Measurements from ENCODE around the gene AGO1.

Gene AGO1

DNA sequence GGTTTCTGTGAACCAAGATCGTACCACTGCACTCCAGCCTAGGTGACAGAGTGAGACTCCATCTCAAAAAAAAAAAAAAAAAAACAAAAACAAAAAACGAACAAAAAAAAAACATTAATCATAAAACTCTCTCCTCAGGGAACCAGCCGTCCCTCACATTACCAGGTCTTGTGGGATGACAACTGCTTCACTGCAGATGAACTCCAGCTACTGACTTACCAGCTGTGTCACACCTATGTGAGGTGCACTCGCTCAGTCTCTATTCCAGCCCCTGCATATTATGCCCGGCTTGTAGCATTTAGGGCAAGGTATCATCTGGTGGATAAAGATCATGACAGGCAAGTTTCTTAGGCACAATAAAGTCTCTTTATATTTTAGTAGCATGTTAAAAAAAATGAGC, 32.3 kb upstream of the AGO1 start:
- Histone ChIP-seq H3K27me3 (ENCODE audit: control insufficient read depth in 2 of 2, insufficient read depth in 2 of 2, low read length in 2 of 2) (no peaks in the 10 kb centered on the region), H3K27ac (ENCODE audit: low read depth in 2 of 2, low read length in 2 of 2) (no peak overlapping the region), H3K4me1 (ENCODE audit: control insufficient read depth in 2 of 2, insufficient read depth in 2 of 2, low read length in 2 of 2) (peaks cover 0 to 5% of the 10 kb centered on the region in 2 donors), H3K9ac (ENCODE audit: low read depth in 1 of 2, low read length in 2 of 2) (no peak overlapping the region), H3K36me3 (ENCODE audit: control insufficient read depth in 2 of 2, insufficient read depth in 2 of 2, low read length in 2 of 2) (peaks cover 17 to 18% of the 10 kb centered on the region in 2 donors), H3K9me3 (ENCODE audit: control insufficient read depth in 2 of 2, low read length in 2 of 2) (no peaks in the 10 kb centered on the region), H3K4me3 (ENCODE audit: low read length in 2 of 2) (no peak overlapping the region)

DNA sequence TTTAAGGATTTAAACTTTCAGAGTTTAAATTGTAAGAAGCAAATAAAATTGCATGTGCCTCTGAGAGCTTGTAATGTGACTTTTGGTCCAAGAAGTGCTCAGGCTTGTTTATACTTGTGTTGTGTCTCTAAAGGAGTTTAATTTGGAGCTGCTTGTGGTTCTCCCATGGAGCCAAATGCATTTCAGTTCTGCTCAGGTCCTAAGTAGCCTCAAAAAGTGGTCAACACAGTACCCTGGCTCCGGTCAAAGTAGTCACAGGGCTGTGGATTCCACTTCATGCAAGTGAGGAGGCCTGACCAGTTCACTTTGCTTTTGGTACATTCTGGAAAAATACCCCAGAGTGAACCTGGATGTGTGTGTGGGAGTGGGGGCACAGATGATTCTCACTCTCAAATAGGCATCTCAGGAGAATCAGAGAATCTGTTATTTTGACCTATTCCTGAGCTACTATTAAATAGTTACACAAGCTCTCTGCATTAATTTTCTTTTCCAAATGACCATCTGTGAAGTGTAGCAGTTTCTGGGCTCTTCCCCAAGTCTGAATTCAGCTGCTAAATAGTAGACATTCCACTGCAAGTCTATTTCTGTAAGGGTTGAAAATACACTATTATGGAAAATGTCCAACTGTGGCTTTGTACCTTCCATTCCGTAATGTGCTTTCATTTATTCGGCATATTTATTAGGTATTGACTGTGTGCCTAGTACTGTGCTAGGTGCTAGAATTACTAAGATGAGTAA, 31.7 kb upstream of the AGO1 start:
- Histone ChIP-seq H3K9me3 (ENCODE audit: control insufficient read depth in 2 of 2, low read length in 2 of 2) (no peaks in the 10 kb centered on the region), H3K27ac (ENCODE audit: low read depth in 2 of 2, low read length in 2 of 2) (no peak overlapping the region), H3K36me3 (ENCODE audit: control insufficient read depth in 2 of 2, insufficient read depth in 2 of 2, low read length in 2 of 2) (peaks cover 14 to 18% of the 10 kb centered on the region in 2 donors), H3K4me1 (ENCODE audit: control insufficient read depth in 2 of 2, insufficient read depth in 2 of 2, low read length in 2 of 2) (peaks cover 0 to 5% of the 10 kb centered on the region in 2 donors), H3K9ac (ENCODE audit: low read depth in 1 of 2, low read length in 2 of 2) (no peak overlapping the region), H3K27me3 (ENCODE audit: control insufficient read depth in 2 of 2, insufficient read depth in 2 of 2, low read length in 2 of 2) (no peaks in the 10 kb centered on the region), H3K4me3 (ENCODE audit: low read length in 2 of 2) (no peak overlapping the region)

DNA sequence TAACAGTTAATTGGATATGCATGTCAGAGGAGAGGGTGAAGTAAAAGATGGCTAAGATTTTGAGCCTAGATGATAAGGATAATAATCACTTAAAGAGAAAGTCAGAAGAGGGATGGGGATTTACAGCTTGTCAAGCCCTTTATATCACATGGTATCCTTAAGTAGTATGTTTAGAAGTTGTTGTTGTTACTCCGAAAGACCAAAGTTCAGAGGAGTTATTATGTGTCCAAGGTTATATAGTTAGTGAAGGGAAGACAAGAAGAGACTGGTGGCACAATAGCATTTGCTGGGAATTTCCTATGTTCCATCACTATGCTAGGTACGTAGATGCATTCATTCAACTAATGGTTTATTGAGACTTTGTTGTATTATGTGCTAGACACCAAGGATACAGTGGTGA, 30.8 kb upstream of the AGO1 start:
- no peaks in the 10 kb centered on the region for H3K27me3 ChIP-seq (ENCODE audit: control insufficient read depth in 2 of 2, insufficient read depth in 2 of 2, low read length in 2 of 2)
- H3K9me3 ChIP-seq (ENCODE audit: control insufficient read depth in 2 of 2, low read length in 2 of 2) = no peaks in the 10 kb centered on the region
- H3K9ac ChIP-seq (ENCODE audit: low read depth in 1 of 2, low read length in 2 of 2) = no peak overlapping the region
- peaks cover 14 to 18% of the 10 kb centered on the region in 2 donors for H3K36me3 ChIP-seq (ENCODE audit: control insufficient read depth in 2 of 2, insufficient read depth in 2 of 2, low read length in 2 of 2)
- H3K4me1 ChIP-seq (ENCODE audit: control insufficient read depth in 2 of 2, insufficient read depth in 2 of 2, low read length in 2 of 2) = peaks cover 0 to 5% of the 10 kb centered on the region in 2 donors
- H3K4me3 ChIP-seq (ENCODE audit: low read length in 2 of 2) = no peak overlapping the region
- no peak overlapping the region for H3K27ac ChIP-seq (ENCODE audit: low read depth in 2 of 2, low read length in 2 of 2)

DNA sequence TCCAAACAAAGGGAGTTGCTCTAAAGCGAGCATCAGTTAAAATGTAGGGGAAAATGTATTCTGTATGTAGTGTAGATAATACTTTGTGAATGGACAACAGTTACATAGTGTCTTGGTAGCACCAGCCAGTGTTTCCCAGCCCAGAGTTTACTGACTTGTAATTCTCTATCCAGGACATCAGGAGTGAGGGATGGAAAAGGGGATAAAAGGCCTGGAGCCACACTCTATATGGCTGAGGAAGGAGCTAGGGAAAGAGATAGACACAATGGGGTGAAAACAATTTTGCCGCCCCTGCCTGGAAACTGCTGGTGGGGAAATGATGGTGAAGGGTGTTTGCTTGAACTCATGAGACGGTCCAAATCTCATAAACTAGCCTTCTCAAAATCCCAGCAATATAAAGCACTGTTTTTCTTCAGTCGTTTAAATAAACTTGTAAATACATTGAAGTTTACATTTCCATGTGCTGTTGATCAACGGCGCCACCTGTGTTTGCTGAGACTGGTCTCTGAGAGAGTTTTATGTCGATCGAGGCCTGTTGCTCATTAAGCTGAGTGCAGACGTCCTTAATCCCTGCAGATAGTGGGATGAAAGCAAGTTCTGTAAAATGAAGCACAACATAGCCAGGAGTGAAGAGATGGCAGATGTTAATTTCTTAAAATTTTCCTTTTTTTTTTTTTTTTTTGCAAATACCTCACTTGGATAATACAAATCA, 27.9 kb upstream of the AGO1 start:
- no peak overlapping the region for H3K27ac ChIP-seq (ENCODE audit: low read depth in 2 of 2, low read length in 2 of 2)
- no peak overlapping the region for H3K4me3 ChIP-seq (ENCODE audit: low read length in 2 of 2)
- H3K9me3 ChIP-seq (ENCODE audit: control insufficient read depth in 2 of 2, low read length in 2 of 2) = no peaks in the 10 kb centered on the region
- no peak overlapping the region for H3K9ac ChIP-seq (ENCODE audit: low read depth in 1 of 2, low read length in 2 of 2)
- no peaks in the 10 kb centered on the region for H3K27me3 ChIP-seq (ENCODE audit: control insufficient read depth in 2 of 2, insufficient read depth in 2 of 2, low read length in 2 of 2)
- peaks cover 13 to 15% of the 10 kb centered on the region in 2 donors for H3K36me3 ChIP-seq (ENCODE audit: control insufficient read depth in 2 of 2, insufficient read depth in 2 of 2, low read length in 2 of 2)
- H3K4me1 ChIP-seq (ENCODE audit: control insufficient read depth in 2 of 2, insufficient read depth in 2 of 2, low read length in 2 of 2) = peaks cover 0 to 5% of the 10 kb centered on the region in 2 donors

- Histone ChIP-seq H3K27me3 (ENCODE audit: control insufficient read depth in 2 of 2, insufficient read depth in 2 of 2, low read length in 2 of 2) (no peaks in the 10 kb centered on the region), H3K4me1 (ENCODE audit: control insufficient read depth in 2 of 2, insufficient read depth in 2 of 2, low read length in 2 of 2) (peaks cover 0 to 3% of the 10 kb centered on the region in 2 donors), H3K27ac (ENCODE audit: low read depth in 2 of 2, low read length in 2 of 2) (no peak overlapping the region), H3K9me3 (ENCODE audit: control insufficient read depth in 2 of 2, low read length in 2 of 2) (no peaks in the 10 kb centered on the region), H3K9ac (ENCODE audit: low read depth in 1 of 2, low read length in 2 of 2) (no peak overlapping the region), H3K36me3 (ENCODE audit: control insufficient read depth in 2 of 2, insufficient read depth in 2 of 2, low read length in 2 of 2) (peaks cover 8 to 11% of the 10 kb centered on the region in 2 donors), H3K4me3 (ENCODE audit: low read length in 2 of 2) (no peak overlapping the region)
Observed at GRCh38 chr1:35856964-35857363, 26.0 kb upstream of the AGO1 start.

DNA sequence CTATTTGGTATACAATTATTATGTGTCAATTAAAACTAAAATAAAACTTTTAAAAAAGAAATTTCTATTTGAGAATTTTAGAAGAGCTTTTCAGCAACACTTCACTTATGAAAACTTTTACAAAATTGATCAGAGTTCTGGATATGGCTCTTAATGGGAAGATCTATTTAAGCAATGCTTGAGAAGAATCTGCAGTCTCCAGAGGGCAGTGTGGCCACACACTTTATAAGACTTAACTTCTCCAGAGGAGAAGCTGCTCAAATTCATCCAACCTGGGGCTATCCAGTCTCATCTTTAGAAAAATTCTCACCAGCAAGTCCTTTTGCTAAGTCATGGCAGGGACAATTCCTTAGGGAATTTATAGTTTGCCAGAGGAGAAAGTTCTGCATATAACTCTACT, 25.2 kb upstream of the AGO1 start:
- no peak overlapping the region for H3K27ac ChIP-seq (ENCODE audit: low read depth in 2 of 2, low read length in 2 of 2)
- H3K4me1 ChIP-seq (ENCODE audit: control insufficient read depth in 2 of 2, insufficient read depth in 2 of 2, low read length in 2 of 2) = no peaks in the 10 kb centered on the region
- no peak overlapping the region for H3K4me3 ChIP-seq (ENCODE audit: low read length in 2 of 2)
- no peaks in the 10 kb centered on the region for H3K27me3 ChIP-seq (ENCODE audit: control insufficient read depth in 2 of 2, insufficient read depth in 2 of 2, low read length in 2 of 2)
- H3K9me3 ChIP-seq (ENCODE audit: control insufficient read depth in 2 of 2, low read length in 2 of 2) = no peaks in the 10 kb centered on the region
- peaks cover 4 to 11% of the 10 kb centered on the region in 2 donors for H3K36me3 ChIP-seq (ENCODE audit: control insufficient read depth in 2 of 2, insufficient read depth in 2 of 2, low read length in 2 of 2)
- H3K9ac ChIP-seq (ENCODE audit: low read depth in 1 of 2, low read length in 2 of 2) = no peak overlapping the region

- Histone ChIP-seq H3K27ac (ENCODE audit: low read depth in 2 of 2, low read length in 2 of 2) (no peak overlapping the region), H3K4me3 (ENCODE audit: low read length in 2 of 2) (no peak overlapping the region), H3K9ac (ENCODE audit: low read depth in 1 of 2, low read length in 2 of 2) (no peak overlapping the region), H3K4me1 (ENCODE audit: control insufficient read depth in 2 of 2, insufficient read depth in 2 of 2, low read length in 2 of 2) (peaks cover 0 to 2% of the 10 kb centered on the region in 2 donors), H3K27me3 (ENCODE audit: control insufficient read depth in 2 of 2, insufficient read depth in 2 of 2, low read length in 2 of 2) (no peaks in the 10 kb centered on the region), H3K36me3 (ENCODE audit: control insufficient read depth in 2 of 2, insufficient read depth in 2 of 2, low read length in 2 of 2) (no peaks in the 10 kb centered on the region), H3K9me3 (ENCODE audit: control insufficient read depth in 2 of 2, low read length in 2 of 2) (no peaks in the 10 kb centered on the region)
Observed at GRCh38 chr1:35860696-35861095, 22.3 kb upstream of the AGO1 start.

DNA sequence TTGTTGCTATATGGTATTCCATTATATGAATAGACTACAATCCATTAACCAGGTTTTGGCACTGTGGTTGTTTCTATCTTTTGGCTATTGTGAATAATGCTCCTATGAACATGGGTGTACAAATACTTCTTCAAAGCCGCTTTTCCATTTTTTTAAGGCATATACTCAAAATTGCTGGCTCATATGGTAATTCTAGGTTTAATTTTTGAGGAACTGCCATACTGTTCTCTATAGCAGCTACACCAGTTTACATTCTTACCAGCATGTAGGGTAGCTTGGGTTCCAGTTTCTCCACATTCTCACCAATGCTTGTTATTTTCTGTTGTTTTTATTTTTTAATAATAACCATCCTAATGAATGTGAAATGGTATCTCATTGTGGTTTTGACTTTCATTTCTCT, 19.9 kb upstream of the AGO1 start:
- H3K27me3 ChIP-seq (ENCODE audit: control insufficient read depth in 2 of 2, insufficient read depth in 2 of 2, low read length in 2 of 2) = no peaks in the 10 kb centered on the region
- no peak overlapping the region for H3K27ac ChIP-seq (ENCODE audit: low read depth in 2 of 2, low read length in 2 of 2)
- H3K4me3 ChIP-seq (ENCODE audit: low read length in 2 of 2) = no peak overlapping the region
- H3K9me3 ChIP-seq (ENCODE audit: control insufficient read depth in 2 of 2, low read length in 2 of 2) = no peaks in the 10 kb centered on the region
- no peaks in the 10 kb centered on the region for H3K36me3 ChIP-seq (ENCODE audit: control insufficient read depth in 2 of 2, insufficient read depth in 2 of 2, low read length in 2 of 2)
- no peak overlapping the region for H3K9ac ChIP-seq (ENCODE audit: low read depth in 1 of 2, low read length in 2 of 2)
- H3K4me1 ChIP-seq (ENCODE audit: control insufficient read depth in 2 of 2, insufficient read depth in 2 of 2, low read length in 2 of 2) = peaks cover 0 to 2% of the 10 kb centered on the region in 2 donors

GRCh38 chr1:35863881-35864625, 19.0 kb upstream of the AGO1 start:
- no peak overlapping the region for H3K27ac ChIP-seq (ENCODE audit: low read depth in 2 of 2, low read length in 2 of 2)
- no peak overlapping the region for H3K9ac ChIP-seq (ENCODE audit: low read depth in 1 of 2, low read length in 2 of 2)

GRCh38 chr1:35864813-35865212, 18.2 kb upstream of the AGO1 start:
- Histone ChIP-seq H3K4me3 (ENCODE audit: low read length in 2 of 2) (no peak overlapping the region), H3K27me3 (ENCODE audit: control insufficient read depth in 2 of 2, insufficient read depth in 2 of 2, low read length in 2 of 2) (no peaks in the 10 kb centered on the region), H3K36me3 (ENCODE audit: control insufficient read depth in 2 of 2, insufficient read depth in 2 of 2, low read length in 2 of 2) (no peaks in the 10 kb centered on the region), H3K9ac (ENCODE audit: low read depth in 1 of 2, low read length in 2 of 2) (no peak overlapping the region), H3K27ac (ENCODE audit: low read depth in 2 of 2, low read length in 2 of 2) (no peak overlapping the region), H3K9me3 (ENCODE audit: control insufficient read depth in 2 of 2, low read length in 2 of 2) (no peaks in the 10 kb centered on the region), H3K4me1 (ENCODE audit: control insufficient read depth in 2 of 2, insufficient read depth in 2 of 2, low read length in 2 of 2) (peaks cover 0 to 2% of the 10 kb centered on the region in 2 donors)

More at GRCh38 chr1:35863881-35864625, 19.0 kb upstream of the AGO1 start:
- Histone ChIP-seq H3K27me3 (ENCODE audit: control insufficient read depth in 2 of 2, insufficient read depth in 2 of 2, low read length in 2 of 2) (no peaks in the 10 kb centered on the region), H3K9me3 (ENCODE audit: control insufficient read depth in 2 of 2, low read length in 2 of 2) (no peaks in the 10 kb centered on the region), H3K4me3 (ENCODE audit: low read length in 2 of 2) (no peak overlapping the region), H3K36me3 (ENCODE audit: control insufficient read depth in 2 of 2, insufficient read depth in 2 of 2, low read length in 2 of 2) (no peaks in the 10 kb centered on the region), H3K4me1 (ENCODE audit: control insufficient read depth in 2 of 2, insufficient read depth in 2 of 2, low read length in 2 of 2) (peaks cover 0 to 2% of the 10 kb centered on the region in 2 donors)
